Hematopoietic multipotent progenitor cell treated with erythropoietin and hydrocortisone succinate and interleukin-3 and kit ligand, for 6 days (in vitro differentiated cells): ENCODE measurements around the gene CMAS.
"Not testable (repeated sequence)": the region's sequence is repeated elsewhere in the genome, so short reads cannot be mapped to it uniquely, and the experiment has no call there.

ENCODE experiments used
- DNase-seq: peaks from one replicate; pipeline ENCODE4 v3.0.0-alpha.2; 2015

Gene CMAS

DNA sequence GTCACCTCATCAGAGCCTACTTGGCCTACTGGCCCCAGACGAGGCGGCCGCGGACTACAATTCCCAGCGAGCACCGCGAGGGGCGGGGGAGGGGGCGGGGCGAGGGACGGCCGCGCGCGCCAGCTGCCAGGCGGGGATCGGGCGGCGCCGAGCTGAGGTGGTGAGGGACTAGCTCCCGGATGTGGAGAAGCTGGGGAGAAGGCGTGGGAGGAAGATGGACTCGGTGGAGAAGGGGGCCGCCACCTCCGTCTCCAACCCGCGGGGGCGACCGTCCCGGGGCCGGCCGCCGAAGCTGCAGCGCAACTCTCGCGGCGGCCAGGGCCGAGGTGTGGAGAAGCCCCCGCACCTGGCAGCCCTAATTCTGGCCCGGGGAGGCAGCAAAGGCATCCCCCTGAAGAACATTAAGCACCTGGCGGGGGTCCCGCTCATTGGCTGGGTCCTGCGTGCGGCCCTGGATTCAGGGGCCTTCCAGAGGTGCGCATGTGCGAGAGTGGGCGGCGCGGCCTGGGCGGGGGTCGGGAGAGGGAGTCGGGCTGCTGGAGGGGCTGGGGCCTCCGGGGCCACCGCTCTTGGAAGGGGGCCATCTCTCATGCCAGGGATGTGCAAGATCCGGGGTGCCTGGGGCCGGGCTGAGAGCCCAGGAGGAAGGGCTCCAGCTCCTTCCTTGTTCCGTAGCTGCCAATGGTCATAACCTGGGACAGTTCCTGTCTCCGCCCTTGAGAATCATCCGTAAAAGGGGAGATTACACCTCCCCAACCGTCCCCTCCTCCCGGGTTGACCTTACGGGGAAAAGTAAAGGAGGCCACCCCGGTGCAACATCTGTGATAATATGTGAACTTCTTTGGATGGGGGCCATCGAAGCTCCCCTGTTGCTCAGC lies at the start of gene CMAS:
Gene CMAS, plus strand, starts transcription at position 129 of the 878 bp plus-strand sequence. Its CDS starts 86 bp downstream, at position 215.
- DNase-seq, result peak; percentile 96

DNA sequence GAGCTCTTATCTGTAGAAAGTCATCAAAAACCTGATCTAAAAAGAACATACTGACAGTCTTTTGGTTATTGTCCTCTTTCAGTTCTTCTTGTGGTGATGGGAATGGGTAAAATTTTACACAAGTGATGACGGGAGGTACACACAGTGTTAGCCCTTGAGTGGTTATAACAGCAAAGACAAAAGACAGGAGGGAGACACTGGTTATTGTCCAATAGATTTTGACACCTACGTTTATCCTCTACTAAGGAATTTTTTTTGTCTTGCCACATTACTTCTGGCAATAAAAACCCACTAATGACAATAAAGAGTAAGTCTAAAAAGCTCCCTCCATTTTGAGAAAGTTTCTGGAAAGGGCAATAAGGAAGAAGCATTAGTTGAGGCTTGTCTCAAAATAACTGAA lies 47.7 kb upstream of the CMAS start:
- no peak for DNase-seq

DNA sequence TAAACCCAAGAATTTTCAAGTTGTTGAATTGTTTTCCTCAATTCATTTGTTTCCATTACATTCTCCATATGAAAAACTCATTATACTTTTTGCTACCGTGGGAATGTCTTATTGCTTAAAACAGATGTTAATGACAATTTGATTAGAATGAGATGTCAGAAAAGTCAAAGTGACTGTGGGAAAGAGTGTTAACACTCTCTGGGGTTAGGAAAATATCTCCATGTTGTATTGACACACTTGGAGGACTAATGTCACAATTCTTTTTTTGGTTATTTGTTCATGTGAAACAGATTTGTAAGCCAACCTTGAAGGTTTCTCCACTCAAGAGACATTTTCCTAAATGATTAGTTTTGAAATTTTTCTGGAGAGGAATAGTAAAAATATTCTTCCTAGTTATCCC lies 47.2 kb upstream of the CMAS start:
- DNase-seq, result no peak

DNA sequence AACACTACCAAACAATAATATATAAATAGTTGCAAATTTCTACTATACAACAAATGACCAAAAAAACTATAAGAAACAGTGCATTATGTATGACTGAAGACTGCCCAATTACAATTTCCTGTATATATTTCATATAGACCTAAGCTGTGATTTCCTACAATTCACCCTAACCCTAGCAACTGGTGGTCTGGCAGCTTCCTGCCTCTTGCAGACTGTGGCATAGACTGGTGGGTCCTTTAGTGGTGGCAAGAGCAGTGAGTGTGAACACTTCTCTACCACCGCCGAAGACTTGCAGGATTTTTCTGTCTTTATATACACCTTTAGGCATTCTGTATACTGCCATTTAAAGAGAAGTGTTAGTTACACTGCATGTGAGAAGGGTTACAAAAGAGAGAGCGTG lies 43.6 kb upstream of the CMAS start:
- no peak for DNase-seq

DNA sequence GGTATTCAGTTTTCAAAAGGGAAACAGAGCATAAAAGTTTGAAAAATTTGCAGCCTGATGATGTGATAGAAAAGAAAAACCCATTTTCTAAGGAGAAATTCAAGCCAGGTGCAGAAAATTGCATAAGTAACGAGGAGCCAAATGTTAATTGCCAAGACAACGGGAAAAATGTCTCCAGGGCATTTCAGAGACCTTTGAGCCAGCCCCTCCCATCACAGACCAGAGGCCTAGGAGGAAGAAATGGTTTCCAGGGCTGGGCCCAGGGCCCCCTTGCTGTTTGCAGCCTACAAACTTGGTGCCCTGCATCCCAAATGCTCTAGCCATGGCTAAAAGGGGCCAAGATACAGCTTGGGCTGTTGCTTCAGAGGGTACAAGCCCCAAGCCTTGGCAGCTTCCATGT lies 38.2 kb upstream of the CMAS start:
- DNase-seq, result not testable (repeated sequence)

DNA sequence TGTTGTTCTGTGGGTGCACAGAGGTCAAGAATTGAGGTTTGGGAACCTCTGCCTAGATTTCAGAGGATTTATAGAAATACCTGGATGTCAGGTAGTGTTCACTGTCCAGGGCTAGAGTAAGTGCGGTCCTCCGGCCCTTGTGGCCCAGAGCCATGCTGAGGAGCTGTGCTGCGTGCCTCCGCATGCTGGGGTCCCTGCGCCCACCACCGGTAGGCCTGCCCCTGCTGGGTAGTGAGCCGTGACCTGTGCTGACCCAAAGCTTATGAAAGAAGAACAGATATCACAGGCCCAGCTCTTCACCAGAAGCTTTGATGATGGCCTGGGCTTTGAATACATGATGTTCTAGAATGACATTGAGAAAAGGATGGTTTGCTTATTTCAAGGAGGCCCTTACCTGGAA lies 37.8 kb upstream of the CMAS start:
- DNase-seq, result no peak

DNA sequence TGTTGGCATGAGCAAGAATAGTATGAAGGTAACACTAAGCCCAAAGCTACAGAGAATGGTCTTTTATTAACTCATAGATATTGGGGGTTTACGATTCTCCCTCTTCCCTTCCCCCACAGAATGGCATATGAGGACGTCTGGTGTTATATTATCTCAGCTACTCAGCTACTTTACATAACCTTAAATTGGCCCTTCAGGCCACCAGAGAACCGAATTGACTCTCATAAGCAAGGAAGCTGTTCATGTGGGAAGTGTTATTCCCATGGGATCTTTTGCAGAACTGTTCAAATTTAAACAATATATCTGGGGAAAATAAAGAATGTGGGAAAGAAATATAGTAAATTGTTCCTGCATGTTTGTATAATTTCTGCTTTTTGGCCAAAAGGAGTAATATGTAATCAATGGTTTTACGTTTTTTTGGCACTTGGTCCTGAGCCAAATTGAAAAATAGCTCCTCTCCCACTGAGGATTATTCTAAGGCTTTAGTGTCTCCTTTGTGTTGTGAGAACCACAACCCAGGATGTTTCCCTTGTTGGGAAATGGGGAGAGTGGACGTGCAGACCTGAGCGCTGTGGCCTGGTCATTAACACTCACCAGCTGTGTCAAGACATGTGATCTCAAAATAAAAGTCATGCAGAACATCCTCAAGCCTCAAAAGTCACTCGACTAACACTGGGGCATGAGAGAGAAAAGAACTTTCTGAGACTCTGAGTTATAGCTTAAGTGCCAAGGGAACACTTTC lies 31.8 kb upstream of the CMAS start:
- no peak for DNase-seq

DNA sequence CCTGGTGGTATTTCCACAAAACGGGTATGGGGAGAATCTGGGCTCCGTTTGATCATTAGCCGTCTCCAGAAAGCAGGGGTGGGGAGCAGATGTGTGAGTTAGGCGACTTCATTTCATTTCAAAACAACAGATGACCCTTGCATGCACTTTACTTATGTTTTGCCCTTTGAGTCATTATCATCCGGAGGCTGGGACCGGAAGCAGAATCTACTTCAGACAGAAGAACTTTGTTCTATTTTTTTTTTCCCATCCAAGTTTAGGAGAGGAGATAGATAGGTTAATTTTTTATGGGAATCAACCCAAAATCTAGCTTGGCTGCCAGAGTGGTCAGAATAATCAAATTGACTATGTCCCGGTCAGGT lies 31.3 kb upstream of the CMAS start:
- DNase-seq, result no peak

DNA sequence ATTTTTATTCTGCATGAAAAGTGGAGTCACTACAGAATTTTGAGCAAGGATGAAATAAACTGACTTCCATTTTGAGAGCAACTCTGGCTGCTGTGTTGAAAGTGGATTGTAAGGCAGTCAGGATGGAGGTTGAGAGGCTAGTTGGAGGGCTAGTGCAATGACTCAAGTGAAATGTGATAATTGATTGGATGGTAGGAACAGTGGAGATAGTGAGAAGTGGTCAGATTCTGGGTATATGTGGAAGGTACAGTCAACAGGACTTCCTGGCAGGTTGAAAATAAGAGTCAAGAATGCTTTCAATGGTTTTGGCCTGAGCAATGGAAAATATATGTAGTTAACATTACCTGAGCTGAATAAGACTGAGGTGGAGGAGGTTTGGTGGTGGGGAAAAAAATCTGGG lies 29.0 kb upstream of the CMAS start:
- no peak for DNase-seq

DNA sequence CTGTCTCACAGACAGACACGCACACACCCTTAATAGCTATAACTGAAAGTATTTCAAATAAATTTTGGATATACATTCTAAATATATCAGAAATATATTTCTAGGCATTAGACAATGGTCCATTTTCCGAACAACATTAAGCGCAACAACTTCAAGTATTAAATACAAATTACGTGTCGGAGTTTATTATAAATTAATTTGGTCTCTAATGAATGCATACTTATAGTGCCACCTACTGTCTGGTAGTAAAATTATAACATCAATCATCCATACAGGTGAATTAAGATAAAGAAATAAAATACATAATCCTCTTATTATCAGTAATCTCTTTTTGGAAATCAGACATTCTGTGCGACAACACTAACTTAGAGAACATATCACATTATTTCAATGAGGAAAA lies 27.2 kb upstream of the CMAS start:
- DNase-seq, result peak; percentile 45

DNA sequence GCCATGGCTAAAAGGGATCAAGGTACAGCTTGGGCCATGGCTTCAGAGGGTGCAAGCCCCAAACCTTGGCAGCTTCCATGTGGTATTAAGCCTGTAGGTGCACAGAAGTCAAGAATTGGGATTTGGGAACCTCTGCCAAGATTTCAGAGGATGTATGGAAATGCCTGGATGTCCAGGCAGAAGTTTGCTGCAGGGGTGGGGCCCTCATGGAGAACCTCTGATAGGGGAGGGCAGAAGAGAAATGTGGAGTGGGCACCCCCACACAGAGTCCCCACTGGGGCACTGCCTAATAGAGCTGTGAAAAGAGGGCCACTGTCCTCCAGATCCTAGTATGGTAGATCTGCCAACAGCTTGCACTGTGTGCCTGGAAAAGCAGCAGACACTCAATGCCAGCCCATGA lies 22.5 kb upstream of the CMAS start:
- not testable (repeated sequence) for DNase-seq

DNA sequence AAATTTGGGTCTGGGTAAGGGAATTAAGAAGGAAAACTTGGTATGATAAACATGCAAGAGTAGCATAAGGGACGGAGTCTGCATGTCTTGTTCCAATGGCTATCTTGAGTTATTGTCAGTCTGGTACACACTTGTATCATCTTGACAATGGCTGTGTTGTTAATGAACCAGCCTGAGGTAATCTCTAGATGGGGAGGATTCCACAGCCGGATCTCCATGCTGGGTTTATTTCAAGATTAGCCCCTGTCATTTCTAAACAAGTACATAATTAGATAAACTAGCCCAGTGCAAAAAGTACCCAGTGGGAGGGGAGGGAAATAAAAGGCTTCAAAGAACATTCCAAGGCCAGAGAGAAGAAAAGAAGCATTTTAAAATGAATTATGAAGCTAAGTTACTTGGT lies 16.5 kb upstream of the CMAS start:
- no peak for DNase-seq

DNA sequence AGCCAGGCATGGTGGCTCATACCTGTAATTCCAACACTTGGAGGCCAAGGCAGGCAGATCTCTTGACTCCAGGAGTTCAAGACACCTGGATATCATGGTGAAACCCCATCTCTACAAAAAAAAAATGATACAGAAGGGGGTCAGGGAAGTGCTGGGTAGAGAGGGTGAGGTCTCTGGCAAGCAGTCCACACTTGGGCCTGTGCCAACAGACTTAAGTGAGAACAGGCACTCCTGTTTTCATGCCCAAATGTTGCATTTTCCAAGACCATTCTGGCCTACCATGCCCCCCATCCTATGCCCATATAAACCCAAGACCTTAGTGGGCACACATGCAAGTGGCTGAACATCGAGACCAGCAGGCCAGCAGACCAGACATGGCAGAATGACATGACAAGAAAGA lies 16.0 kb upstream of the CMAS start:
- no peak for DNase-seq

DNA sequence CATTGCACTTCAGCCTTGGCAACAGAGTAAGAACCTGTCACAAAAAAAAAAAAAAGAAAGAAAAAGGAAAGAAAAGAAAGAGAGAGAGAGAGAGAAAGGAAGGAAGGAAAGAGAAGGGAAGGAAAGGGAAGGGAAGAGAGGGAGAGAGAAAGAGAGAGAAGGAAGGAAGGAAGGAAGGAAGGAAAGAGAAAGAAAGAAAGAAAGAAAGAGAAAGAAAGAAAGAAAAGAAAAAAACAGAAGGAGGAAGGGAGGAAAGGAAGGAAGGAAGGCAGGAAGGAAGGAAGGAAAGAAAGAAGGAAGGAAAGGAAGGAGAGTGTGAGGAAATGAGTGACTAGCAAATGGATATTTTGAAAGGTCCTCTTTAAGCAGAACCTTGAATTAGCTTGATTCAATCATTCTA lies 13.3 kb upstream of the CMAS start:
- DNase-seq, result no peak

DNA sequence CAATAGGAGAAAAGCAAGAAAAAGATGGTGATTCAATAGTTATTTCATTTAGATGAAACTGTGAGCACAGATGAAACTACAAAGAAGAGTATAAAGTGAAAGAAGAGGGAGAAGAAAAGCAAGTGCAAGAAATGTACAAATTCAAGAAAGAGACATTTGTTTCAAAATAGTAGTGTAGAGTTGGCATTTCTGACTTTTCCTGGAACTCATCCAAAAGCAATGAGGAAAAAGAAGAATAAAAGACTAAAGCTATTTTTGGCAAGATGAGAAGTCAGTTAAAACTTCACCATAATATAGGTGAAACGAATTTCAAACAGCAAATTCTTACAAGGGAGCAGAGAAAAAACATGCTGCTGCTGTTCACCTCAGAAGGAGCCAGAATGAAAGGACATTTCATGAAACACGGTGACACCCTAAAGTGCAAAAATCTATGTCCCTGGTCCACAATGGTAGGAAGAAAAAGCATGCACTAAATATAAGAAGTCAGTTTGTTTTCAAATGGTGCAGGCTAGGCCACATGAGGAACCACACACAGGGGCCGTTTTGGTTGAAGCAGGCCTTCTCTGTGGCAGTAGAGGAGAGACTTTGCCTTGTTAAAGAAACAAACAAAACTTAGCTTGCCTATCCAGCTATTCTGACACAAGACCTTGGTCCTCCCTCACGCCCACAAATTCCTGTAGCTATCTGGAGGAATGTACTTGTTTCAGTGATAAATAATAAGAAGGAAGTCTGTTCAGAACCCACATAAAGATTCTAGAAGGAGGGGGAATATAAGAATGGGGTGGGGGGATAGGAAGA lies 11.1 kb upstream of the CMAS start:
- no peak for DNase-seq

DNA sequence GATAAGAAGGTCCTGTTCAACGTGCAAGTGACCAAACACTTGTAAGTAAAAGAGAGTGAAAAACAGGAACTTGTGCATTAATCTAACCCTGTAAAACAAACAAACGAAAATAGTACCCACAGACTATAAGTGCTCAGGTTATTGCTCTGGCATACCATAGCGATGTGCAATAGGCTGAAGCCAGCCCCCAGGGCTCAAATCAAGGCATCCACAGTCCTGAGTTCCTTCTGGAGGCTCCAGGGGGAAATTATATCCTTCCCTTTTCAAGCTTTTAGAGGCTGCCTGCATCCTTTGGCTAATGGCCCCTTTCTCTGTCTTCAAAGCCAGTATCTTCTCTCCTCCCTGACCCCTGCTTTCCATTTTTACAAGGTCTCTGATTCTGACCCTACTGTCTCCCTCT lies 8.1 kb upstream of the CMAS start:
- DNase-seq, result no peak

DNA sequence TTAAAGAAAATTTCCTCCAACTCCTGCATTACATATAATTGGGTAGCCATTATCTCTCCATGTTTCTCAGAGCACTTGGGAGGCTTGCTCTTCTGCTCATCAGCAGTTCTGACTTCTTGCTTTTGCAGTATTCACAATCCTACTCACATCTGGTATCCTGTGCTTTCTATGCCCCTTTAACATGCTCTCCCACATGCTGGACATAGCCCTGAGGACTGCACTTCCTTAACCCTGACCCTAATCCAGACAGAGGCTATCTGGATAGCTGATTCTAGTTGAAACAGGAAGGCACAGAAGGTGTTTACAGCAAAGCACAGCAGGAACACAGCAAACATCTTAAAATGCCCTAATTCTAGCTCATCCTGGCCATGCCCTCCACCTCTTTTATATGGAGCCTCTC lies 7.3 kb upstream of the CMAS start:
- no peak for DNase-seq

DNA sequence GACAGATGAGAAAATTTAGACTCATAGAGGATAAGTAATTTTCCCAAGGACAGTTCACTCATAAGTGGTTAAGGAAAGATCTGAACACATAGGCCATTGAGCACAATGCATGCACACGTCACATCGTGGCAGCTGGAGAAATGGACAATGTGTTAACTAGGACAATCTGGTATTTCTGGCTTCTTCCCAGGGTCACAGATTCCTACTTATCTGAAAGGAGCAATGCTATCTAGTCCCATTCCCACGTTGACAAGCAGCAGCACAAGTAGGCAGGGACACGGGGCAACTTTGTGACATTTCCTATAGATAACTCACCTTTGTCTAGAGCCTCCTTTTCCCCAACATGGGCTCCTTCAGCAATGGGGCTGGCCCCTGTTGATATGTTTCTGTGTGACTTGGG lies 6.7 kb upstream of the CMAS start:
- no peak for DNase-seq

DNA sequence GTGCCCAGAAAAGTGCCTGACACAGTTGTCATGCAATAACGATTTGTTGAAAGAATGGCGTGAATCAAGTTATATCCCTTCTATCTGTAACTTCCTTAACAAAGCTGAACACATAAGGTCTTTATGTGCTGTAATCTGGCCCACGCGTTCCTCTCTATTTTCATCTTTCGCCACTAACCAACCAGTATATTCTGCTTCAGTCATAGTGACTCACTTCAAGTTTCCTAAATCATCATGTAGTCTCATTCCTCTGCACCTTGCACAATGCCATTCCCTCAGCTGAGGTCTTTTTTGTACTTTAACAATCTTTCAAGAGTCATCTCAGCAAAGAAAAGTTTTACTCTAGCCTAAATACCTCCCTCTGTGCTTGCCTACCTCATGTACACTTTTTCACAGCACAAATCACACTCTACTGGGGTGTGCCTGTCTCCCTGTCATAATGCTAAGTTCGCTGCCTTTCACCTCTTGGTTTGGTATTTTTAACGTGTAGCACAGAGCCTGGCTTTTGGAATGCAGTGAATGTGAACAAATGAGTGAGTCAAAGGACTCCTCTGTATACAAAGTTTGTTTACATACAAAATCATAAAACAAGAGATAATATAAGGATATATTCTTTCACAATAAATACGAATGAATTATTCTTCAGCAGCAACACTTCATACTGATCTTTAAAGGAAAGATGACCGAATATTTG lies 2.9 kb upstream of the CMAS start:
- DNase-seq, result no peak

DNA sequence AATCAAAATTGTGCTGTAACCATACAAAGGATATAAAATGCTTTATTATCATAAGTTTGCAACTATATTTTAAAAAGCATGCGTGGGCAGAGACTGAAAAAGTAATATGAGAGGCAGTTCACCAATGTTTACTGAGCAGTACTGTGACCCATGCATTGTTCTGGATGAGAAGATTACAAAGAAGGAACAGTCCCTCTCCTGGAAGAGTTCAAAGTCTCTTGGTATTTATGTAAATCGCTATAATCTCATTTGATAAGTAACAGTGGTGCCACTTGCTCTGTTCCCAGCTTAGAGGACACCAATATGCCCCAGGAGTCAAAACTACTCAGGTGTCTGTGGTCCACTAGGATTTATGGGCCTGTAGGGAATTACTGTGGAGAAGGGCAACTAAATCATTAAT lies 2.1 kb upstream of the CMAS start:
- no peak for DNase-seq

DNA sequence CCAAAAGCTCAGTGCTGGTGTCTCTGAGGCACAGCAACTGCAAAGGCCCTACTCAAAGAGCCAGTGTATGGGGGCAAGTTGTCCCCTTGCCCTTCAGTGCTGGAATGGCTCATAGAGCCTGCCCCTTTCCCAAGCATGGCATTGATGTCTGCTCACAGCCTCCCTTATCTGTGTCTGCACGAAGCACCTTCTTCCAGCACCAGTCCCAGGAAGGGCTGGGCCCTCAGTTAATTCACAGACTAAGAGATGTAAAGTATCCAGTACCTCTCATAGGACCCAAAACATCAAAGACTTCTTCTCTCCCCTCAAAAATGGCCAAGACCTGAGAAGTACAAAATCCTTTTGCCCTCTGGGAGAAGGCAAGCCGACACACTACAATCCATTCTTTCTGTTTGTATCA lies 1.6 kb upstream of the CMAS start:
- peak; percentile 59 for DNase-seq

DNA sequence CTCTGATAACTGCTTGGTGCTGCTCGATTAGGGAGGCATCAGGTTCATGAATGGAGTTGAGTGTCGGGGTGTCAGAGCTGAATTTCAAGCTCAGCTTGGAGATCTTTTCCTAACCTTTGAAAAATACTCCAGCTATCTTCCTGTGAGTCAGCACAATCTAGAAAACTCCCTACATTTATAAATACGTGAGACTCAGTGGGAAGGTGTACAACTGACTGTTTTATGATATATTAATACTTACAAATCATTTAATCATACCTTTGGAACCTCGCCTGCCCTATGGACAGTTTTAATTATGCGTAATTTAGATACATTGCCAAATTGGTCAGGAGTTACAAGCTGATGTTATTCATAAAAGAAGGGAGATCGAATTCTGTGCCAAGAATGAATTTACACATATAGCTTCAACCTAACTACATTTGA lies 961 bp downstream of the CMAS start:
- DNase-seq, result no peak

DNA sequence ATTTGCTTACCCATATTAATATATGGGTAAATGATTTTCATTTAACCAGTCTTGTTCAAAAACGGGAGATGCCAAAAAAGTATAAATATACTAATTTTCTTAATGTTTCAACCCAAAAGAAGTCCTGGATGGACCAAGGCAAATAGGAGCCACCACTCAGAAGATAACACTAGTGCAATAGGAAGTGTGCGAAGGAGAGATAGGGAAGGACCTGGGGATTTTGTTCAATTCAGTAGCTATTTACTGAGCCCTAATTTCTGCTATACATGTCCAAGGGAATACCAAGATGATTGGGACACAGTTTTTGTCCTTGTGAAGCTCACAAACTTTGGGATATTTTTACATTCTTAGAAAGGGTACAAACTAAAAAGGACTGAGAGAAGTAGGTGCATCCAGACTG lies 1.5 kb downstream of the CMAS start:
- DNase-seq, result peak; percentile 83
